CD4-positive, alpha-beta T cell treated with Interleukin-15 for 4 hours (primary cell): Measurements from ENCODE around the gene TNFRSF18.

Experiments used
- DNase-seq: peaks from one replicate; pipeline ENCODE4 v3.0.0-alpha.2; 2020; ENCODE audit warnings: low spot score

TNFRSF18 gene

DNA sequence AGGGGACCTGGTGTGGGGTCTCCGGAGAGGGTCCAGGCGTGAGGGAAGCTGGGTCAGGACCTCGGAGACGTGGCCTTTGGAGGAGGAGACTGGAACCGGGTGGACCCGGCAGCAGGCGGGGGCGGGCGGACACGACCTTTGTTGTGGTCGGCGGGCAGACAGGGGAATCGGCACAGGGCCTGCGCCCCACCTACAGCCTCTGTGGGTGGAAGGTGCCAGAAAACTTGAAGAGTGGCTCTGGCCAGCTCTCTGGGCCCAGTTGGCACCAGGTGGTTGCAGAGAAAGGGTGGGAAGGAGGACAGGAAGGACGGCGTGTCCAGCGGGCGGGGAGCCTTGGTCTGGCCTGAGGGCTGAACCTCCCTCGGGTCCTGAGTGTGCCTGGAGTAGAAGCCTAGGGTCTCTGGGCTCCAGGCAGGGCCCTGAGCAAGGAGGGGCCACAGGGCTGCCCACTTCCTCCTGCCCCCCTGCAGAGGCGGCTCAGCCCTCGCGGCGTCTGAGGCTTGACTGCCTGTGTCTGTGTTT lies 40.4 kb downstream of the TNFRSF18 start:
- no peak for DNase-seq

- no peak for DNase-seq
Observed at GRCh38 chr1:1165485-1165884, 40.9 kb downstream of the TNFRSF18 start.

DNA sequence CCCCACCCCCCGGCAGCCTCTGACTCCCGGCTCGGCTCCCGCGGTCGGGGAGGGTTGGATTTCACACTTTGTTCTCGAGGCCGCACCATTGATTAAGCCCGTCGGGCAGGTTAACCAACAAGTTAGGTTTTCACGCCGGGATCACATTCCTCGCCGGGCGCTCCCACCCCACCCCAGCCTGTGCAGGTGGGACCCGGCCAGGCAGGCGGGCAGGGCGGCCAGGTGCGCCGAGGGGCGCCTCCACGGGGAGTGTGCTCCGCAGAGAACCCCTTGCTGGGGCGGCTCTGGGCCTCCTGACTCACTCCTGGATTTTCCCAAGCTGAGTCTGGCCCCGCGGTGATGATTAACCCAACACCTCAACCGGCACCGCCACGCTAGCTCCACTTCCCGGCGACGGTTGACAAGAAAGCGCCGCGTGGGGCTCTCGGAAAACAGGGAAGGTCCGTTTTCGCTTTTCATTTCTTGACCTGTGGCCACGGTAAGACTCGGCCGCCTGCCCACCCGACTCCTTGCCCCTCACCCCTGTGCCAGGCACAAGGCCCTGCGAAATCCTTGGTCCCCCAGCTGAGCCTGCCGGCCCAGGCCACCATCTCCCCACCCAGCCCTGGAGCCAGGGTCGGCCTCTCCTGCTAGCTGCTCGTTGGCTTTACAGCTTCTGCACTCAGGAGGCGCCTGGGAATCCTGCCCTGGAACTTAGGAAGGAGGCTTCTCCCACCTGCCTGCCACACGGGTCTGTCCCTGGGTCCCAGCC lies 41.5 kb downstream of the TNFRSF18 start:
- no peak for DNase-seq

DNA sequence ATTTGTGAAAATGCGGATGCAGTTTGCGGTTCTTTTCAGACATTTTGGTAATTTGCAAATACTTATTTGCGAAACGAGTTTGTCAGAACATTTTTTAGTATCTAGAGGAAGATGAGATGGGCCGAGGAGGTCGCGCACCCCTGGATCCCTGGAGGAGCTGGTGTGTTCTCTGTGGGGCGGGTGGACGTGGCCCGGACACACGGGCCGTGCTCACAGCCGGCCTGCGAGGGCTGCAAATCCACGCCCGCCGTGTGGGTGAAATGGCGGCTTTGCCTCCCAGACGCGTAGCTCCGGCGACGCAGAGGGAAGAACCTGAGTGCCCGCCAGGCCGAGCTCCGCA lies 42.1 kb downstream of the TNFRSF18 start:
- no peak for DNase-seq

DNA sequence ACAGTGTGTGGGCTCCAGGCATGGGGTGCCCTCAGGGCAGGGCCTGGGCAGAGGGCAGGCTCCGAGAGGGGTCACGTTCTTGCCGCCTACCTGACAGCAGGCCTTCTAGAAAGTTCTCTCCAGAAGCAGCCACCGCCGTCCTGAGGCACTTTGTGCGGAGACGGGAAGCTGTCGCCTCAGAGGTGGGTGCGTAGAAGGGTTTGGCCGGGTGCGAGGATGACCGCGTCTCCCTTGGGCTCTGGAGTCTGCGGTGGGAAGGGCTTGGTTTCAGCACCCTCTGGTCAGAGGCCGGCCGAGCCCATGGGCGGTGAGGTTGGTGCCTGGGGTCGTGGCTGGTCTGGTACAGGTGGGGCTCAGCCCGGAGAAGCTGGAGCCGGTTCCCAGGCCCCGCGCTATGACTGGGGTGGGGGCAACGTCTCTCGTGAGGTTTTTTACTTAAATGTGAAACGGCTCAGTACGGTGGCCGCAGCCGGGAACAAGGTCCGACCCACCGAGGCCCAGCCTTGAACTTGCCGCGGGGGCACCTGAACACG lies 42.8 kb downstream of the TNFRSF18 start:
- no peak for DNase-seq

DNA sequence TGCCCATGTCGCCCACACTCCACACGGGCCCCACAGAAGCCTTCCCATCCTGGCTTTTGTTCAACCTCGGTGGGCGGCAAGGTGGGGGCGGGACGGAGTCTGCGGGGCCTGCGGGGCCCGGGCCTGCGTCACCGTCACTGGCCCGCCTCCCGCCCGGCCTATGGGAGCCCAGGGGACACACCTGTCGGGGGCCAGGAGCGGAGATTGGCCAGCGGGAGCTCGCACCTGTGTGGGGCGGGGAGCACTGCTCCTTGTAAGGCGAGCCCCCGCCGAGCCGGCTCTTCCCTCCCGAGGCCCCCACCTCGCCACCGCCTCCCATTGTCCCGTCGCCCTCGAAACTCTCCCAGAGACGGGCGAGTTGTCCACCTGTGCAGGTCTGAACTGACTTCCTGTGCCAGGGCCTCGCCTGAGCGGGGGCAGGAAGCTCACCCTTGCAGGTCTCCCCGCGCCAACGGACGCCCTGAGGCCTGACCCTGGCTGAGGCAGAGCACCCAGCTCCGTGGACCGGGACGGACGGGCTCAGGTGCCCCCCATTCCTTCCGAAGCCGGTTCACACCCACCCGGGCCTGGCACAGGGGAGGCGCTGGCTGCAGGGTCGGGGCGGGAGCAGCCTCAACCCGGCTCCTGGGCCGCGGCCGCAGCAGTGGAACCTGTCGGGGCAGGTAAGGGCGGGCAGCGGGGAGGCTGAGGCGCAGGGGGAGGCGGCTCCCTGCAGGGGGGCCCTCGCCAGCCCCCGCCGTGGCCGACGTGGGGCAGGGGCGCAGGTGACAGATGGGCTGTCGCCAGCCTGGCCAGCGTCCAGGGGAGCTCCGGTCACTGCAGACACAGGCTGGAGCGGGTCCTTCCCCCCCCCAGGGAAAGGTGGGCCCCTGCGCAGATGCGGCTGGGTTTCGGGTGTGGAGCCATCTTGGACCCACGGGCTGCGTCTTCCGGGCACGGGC lies 43.5 kb downstream of the TNFRSF18 start:
- DNase-seq: no peak

GRCh38 chr1:1161683-1162079 lies 44.7 kb downstream of the TNFRSF18 start:
- no peak for DNase-seq

DNA sequence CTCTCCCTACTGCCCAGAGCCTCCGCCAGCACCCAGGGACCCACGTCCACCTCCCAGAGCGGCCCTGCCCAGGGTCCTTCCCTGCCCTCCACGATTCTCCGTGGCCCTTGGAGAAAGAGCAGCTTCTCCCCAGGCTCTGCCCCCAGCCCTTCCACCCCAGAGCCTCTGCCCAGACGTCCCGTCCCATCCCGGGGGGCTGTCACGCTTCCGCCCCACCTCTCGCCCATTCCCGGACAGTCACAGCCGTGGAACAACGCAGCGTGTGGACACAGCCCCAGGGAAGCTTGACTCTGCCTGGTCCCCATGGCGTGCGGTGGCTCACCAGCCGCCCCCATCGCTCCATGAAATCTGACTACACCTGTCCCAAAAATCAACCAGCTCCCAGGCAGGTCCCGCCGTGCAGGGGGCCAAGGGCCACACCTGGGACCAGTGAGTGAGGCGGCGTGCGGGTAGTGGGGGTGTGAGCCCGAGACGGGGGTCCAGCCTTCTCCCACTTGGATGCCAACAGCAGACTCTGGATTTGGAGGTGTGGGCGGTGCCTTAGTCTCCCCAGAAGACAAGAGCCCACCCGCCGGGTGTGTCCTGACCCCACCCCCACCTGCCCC lies 45.2 kb downstream of the TNFRSF18 start:
- DNase-seq: no peak

- no peak for DNase-seq
Observed at GRCh38 chr1:1160281-1160930, 46.0 kb downstream of the TNFRSF18 start.

- DNase-seq: peak; percentile 20
Observed at GRCh38 chr1:1157914-1158710, 48.3 kb downstream of the TNFRSF18 start.

DNA sequence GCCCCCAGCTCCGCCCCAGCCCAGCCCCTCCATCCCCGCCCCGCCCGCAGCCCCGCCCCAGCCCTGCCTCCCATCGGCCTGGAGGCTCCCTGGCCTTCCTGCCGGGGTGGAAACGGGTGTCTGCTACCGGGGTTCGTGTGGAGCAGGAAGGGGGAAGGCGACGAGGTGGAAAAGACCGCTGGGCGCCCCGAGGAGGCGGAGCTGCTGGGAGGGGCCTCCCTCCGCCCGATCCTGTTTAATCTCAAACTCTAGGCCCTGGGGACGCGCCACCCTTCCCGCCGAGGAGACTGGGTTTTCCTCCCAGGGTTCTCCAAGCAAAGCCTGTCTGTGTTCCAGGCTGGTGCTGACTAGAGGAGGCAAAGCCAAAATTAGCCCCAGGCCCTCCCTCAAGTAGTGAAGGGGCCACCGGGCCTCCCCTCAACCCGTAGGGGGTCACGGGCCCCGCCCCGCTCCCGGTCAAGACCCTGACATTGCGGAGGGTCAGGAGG lies 48.9 kb downstream of the TNFRSF18 start:
- peak; percentile 62 for DNase-seq

DNA sequence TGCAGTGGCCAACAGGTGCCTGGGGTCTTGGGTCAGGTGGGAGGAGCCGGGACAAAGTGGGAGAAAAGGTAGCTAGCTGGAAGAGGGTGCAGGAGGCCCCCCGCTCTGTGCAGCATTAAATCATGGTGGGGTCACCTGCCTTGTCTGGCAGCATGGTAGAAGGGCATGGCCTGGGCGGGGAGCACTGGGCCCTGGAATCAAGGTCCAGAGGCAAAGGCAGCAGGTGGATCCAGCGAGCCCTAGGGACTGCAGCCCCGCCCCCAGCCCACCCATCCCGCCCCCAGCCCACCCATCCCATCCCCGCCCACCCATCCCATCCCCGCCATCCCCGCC lies 49.4 kb downstream of the TNFRSF18 start:
- no peak for DNase-seq

DNA sequence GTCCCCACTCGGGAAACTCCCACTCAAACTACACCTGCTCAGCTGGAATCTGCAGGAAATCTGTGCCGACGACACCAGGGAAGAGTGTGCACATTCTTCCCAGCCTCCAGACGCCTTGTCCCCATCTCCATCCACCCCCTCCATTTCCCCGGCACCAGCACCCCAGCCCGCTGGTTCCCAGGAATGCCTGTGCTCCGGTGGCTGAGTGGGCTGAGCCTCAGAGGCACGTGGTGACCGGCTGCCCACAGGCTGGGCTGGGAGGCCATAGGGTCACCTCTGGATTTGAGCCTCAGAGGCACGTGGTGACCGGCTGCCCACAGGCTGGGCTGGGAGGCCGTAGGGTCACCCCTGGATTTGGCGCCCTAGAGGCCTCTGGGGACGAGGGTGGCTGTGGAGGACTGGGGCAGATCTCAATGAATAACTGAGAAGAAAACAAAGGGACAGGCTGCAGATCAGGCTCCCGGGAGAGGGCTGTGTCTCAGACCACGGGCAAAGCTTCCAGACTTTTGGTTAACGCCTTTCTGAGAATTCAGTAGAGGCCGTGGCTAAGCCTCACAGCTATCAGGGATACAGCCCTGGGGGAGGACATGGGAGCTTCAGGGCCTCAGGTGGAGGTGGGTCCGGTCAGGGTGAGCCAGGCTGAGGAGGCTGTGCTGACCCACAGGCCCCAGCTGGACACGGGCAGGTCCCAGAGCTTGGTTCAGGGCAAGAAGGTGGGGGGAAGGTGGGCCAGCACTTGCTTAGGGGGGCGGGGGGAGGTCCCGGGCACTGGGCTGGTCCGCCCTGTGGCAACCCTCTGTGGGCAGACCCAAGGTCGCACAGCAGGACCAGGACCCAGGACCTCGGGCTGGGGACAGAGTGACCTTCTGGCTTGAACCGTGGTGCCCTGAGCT lies 50.0 kb downstream of the TNFRSF18 start:
- no peak for DNase-seq

GRCh38 chr1:1155258-1155657 lies 51.1 kb downstream of the TNFRSF18 start:
- no peak for DNase-seq

GRCh38 chr1:1153874-1154273 lies 52.5 kb downstream of the TNFRSF18 start:
- no peak for DNase-seq
